IMR-90 (cell line): ENCODE data around the gene SCARF1. TPM values are rescaled to one million over a fixed set of nuclear protein-coding genes. Genes with fewer than 3 reads are reported as not detected.

Source experiments
- ATAC-seq: fragments of 200-7000 bp; cut with Tn5 transposase; 2 replicates; pipeline ENCODE4 v1.9.1; 2020; ENCODE audit warnings: low read depth, mild to moderate bottlenecking, moderate library complexity
- BruUV-seq: library from RNA; stranded (reverse); fragments of 400-500 nt; replicated peaks from 2 replicates; lab custom pipeline; 2021; lab: Mats Ljungman, UMichigan
- CTCF ChIA-PET: fragments of 300-600 bp; formaldehyde crosslinking; extraction: SDS; loops from one replicate; lab custom pipeline; 2021; ENCODE audit warnings: antibody characterized with exemption; lab: Yijun Ruan, JAX
- POLR2A ChIA-PET: fragments of 300-600 bp; sonication (Branson Sonifier 250); formaldehyde crosslinking; loops from one replicate; lab custom pipeline; 2022; ENCODE audit warnings: antibody characterized with exemption; ENCODE audit not compliant: unreplicated experiment; lab: Charles Lee
- DNase-seq: peaks from one replicate; pipeline ENCODE4 v3.0.0; 2013
- H2AFZ ChIP-seq: replicated peaks from 2 replicates; pipeline ENCODE3; 2013; ENCODE audit warnings: low read length, mild to moderate bottlenecking; ENCODE audit not compliant: poor library complexity
- H2AK5ac ChIP-seq: 2 replicates; pipeline ENCODE4 v1.6.1; 2013; ENCODE audit warnings: low read depth, low read length, inconsistent platforms
- H2AK9ac ChIP-seq: replicated peaks from 2 replicates; pipeline ENCODE3; 2013; ENCODE audit warnings: mild to moderate bottlenecking, low read depth, low read length, moderate library complexity; ENCODE audit not compliant: poor library complexity
- H2BK120ac ChIP-seq: 2 replicates; pipeline ENCODE4 v1.6.1; 2013; ENCODE audit warnings: low read depth, low read length, inconsistent platforms
- H2BK15ac ChIP-seq: 3 replicates; pipeline ENCODE4 v1.6.1; 2013; ENCODE audit warnings: low read depth, low read length, inconsistent platforms
- H2BK20ac ChIP-seq: 2 replicates; pipeline ENCODE4 v1.6.1; 2013; ENCODE audit warnings: low read depth, mild to moderate bottlenecking, inconsistent platforms, low read length, moderate library complexity
- H2BK5ac ChIP-seq: 2 replicates; pipeline ENCODE4 v1.6.1; 2013; ENCODE audit warnings: mild to moderate bottlenecking, low read depth, low read length, inconsistent platforms; ENCODE audit not compliant: poor library complexity, severe bottlenecking
- H3K14ac ChIP-seq: replicated peaks from 2 replicates; pipeline ENCODE4 v1.6.1; 2013; ENCODE audit warnings: low read depth, low read length, inconsistent platforms
- H3K18ac ChIP-seq: 2 replicates; pipeline ENCODE4 v1.6.1; 2013; ENCODE audit warnings: low read depth, low read length, control low read depth
- H3K23ac ChIP-seq: 2 replicates; pipeline ENCODE4 v1.6.1; 2013; ENCODE audit warnings: low read depth, low read length, inconsistent platforms
- H3K27ac ChIP-seq: 2 replicates; pipeline ENCODE4 v1.5.1; 2013; ENCODE audit warnings: mild to moderate bottlenecking, control low read depth, low read length; ENCODE audit not compliant: insufficient read depth
- H3K27me3 ChIP-seq: 2 replicates; pipeline ENCODE4 v1.6.1; 2013; ENCODE audit warnings: low read length; ENCODE audit not compliant: control insufficient read depth, insufficient read depth
- H3K36me3 ChIP-seq: 2 replicates; pipeline ENCODE4 v1.6.1; 2013; ENCODE audit warnings: low read length, mixed read lengths; ENCODE audit not compliant: control insufficient read depth, insufficient read depth
- H3K4ac ChIP-seq: 2 replicates; pipeline ENCODE4 v1.6.1; 2013; ENCODE audit warnings: low read depth, low read length, inconsistent platforms
- H3K4me1 ChIP-seq: 2 replicates; pipeline ENCODE4 v1.6.1; 2013; ENCODE audit warnings: low read length, mixed read lengths; ENCODE audit not compliant: control insufficient read depth, insufficient read depth
- H3K4me2 ChIP-seq: 2 replicates; pipeline ENCODE4 v1.6.1; 2013; ENCODE audit warnings: low read depth, mild to moderate bottlenecking, control low read depth, low read length, moderate library complexity
- H3K4me3 ChIP-seq: 2 replicates; pipeline ENCODE4 v1.5.1; 2013; ENCODE audit warnings: low read depth, mild to moderate bottlenecking, control low read depth, low read length, moderate library complexity; ENCODE audit not compliant: insufficient read depth
- H3K56ac ChIP-seq: 2 replicates; pipeline ENCODE4 v1.6.1; 2013; ENCODE audit warnings: low read length, inconsistent platforms; ENCODE audit not compliant: insufficient read depth; ENCODE audit errors: extremely low read depth
- H3K79me1 ChIP-seq, 2 experiments: 2 replicates each; pipeline ENCODE4 v1.6.1; 2013; ENCODE audit warnings: low read length in 2 of 2, inconsistent platforms in 1 of 2, low read depth in 1 of 2
- H3K9ac ChIP-seq: 2 replicates; pipeline ENCODE4 v1.6.1; 2013; ENCODE audit warnings: low read depth, low read length, control low read depth
- H3K9me1 ChIP-seq: 2 replicates; pipeline ENCODE4 v1.6.1; 2013; ENCODE audit warnings: low read length, inconsistent platforms; ENCODE audit not compliant: insufficient read depth
- H3K9me3 ChIP-seq: 2 replicates; pipeline ENCODE4 v1.6.1; 2013; ENCODE audit warnings: low read length; ENCODE audit not compliant: control insufficient read depth, insufficient read depth
- H4K20me1 ChIP-seq: 2 replicates; pipeline ENCODE4 v1.6.1; 2013; ENCODE audit warnings: low read length, inconsistent platforms; ENCODE audit not compliant: insufficient read depth
- H4K5ac ChIP-seq: 2 replicates; pipeline ENCODE4 v1.6.1; 2013; ENCODE audit warnings: mild to moderate bottlenecking, low read depth, low read length, control low read depth
- H4K8ac ChIP-seq, 2 experiments: 2 replicates each; pipeline ENCODE4 v1.6.1; 2013; ENCODE audit warnings: low read depth in 2 of 2, low read length in 2 of 2, control low read depth in 1 of 2, inconsistent platforms in 1 of 2
- H4K91ac ChIP-seq: 2 replicates; pipeline ENCODE4 v1.6.1; 2013; ENCODE audit warnings: low read depth, low read length, inconsistent platforms; ENCODE audit not compliant: insufficient read depth
- BHLHE40 ChIP-seq: fragments of 150-350 bp; IDR thresholded peaks from 2 replicates; pipeline ENCODE4 v1.6.1; 2016; ENCODE audit warnings: mild to moderate bottlenecking, low read depth, low read length
- CEBPB ChIP-seq: IDR thresholded peaks from 2 replicates; pipeline ENCODE4 v1.6.1; 2012; ENCODE audit warnings: low read depth, low read length, improper control_type of control experiment
- CHD1 ChIP-seq: IDR thresholded peaks from 2 replicates; pipeline ENCODE4 v1.6.1; 2012; ENCODE audit warnings: low read depth, low read length, improper control_type of control experiment
- CTCF ChIP-seq: conservative IDR thresholded peaks from 2 replicates; pipeline ENCODE4 v1.5.1; 2012; ENCODE audit warnings: mild to moderate bottlenecking, low read depth, low read length, improper control_type of control experiment
- ELK1 ChIP-seq: fragments of 150-350 bp; IDR thresholded peaks from 2 replicates; pipeline ENCODE4 v1.6.1; 2016; ENCODE audit warnings: low read depth, mild to moderate bottlenecking, low read length, moderate library complexity, borderline replicate concordance
- FOS ChIP-seq: fragments of 150-350 bp; IDR thresholded peaks from 2 replicates; pipeline ENCODE4 v1.6.1; 2016; ENCODE audit warnings: low read depth, low read length
- MAFK ChIP-seq: IDR thresholded peaks from 2 replicates; pipeline ENCODE4 v1.6.1; 2012; ENCODE audit warnings: low read depth, low read length, improper control_type of control experiment
- MAZ ChIP-seq: IDR thresholded peaks from 2 replicates; pipeline ENCODE4 v1.6.1; 2012; ENCODE audit warnings: low read depth, mild to moderate bottlenecking, low read length, improper control_type of control experiment, moderate library complexity, borderline replicate concordance
- MXI1 ChIP-seq: IDR thresholded peaks from 2 replicates; pipeline ENCODE4 v1.6.1; 2012; ENCODE audit warnings: low read depth, mild to moderate bottlenecking, low read length, moderate library complexity, borderline replicate concordance
- NFE2L2 ChIP-seq: fragments of 150-350 bp; IDR thresholded peaks from 2 replicates; pipeline ENCODE4 v1.6.1; 2016; ENCODE audit warnings: low read depth, mild to moderate bottlenecking, low read length
- POLR2A ChIP-seq: IDR thresholded peaks from 2 replicates; pipeline ENCODE4 v1.6.1; 2012; ENCODE audit warnings: mild to moderate bottlenecking, low read depth, low read length
- RAD21 ChIP-seq: IDR thresholded peaks from 2 replicates; pipeline ENCODE4 v1.6.1; 2012; ENCODE audit warnings: low read length, improper control_type of control experiment
- RCOR1 ChIP-seq: IDR thresholded peaks from 2 replicates; pipeline ENCODE4 v1.6.1; 2012; ENCODE audit warnings: mild to moderate bottlenecking, low read length, improper control_type of control experiment; ENCODE audit not compliant: insufficient replicate concordance
- RFX5 ChIP-seq: IDR thresholded peaks from 2 replicates; pipeline ENCODE4 v1.8.0; 2012; ENCODE audit warnings: low read depth, mild to moderate bottlenecking, low read length, moderate library complexity
- SMC3 ChIP-seq: fragments of 150-350 bp; IDR thresholded peaks from 2 replicates; pipeline ENCODE4 v1.6.1; 2016; ENCODE audit warnings: low read depth, mild to moderate bottlenecking, antibody characterized with exemption, low read length, moderate library complexity
- USF2 ChIP-seq: fragments of 150-350 bp; IDR thresholded peaks from 2 replicates; pipeline ENCODE4 v1.6.1; 2017; ENCODE audit warnings: mild to moderate bottlenecking, antibody characterized with exemption, low read length, low read depth
- WGBS, 2 experiments: methylation state at CpG; one replicate each; pipeline versions ENCODE4 v1.1.5 to v1.1.7; 2013; ENCODE audit warnings: missing lambda C conversion rate in 2 of 2; ENCODE audit not compliant: insufficient read length in 1 of 2; ENCODE audit errors: extremely low coverage in 2 of 2; 5-methylcytosine and 5-hydroxymethylcytosine counted together
- dilution Hi-C: fragments of 300-500 bp; cut with HindIII; formaldehyde crosslinking; loops from one replicate; pipeline ENCODE4 v1.14.3; 2018; ENCODE audit warnings: low sequenced_read_pairs; ENCODE audit not compliant: unreplicated experiment
- in situ Hi-C: fragments of 300-500 bp; cut with MboI; formaldehyde crosslinking; loops from 3 replicates; pipeline ENCODE4 v1.14.3; 2019; ENCODE audit warnings: low sequenced_read_pairs, inconsistent platforms, mixed read lengths
- intact Hi-C: fragments of 100-400 bp; cut with micrococcal nuclease; formaldehyde crosslinking; loops from 2 replicates; pipeline ENCODE4 v1.10.0; 2022
- polyA plus RNA-seq, 3 experiments: library from polyadenylated mRNA; depleted of rRNA; stranded (reverse); fragments of >200 nt; gene quantifications; 2 replicates each; pipeline ENCODE4 v1.2.3, GENCODE V29; 2012; ENCODE audit warnings: low replicate concordance in 1 of 3
- total RNA-seq: library from RNA; depleted of rRNA; stranded (reverse); fragments of >200 nt; gene quantifications from 2 replicates; pipeline ENCODE4 v1.2.3, GENCODE V29; 2012

SCARF1 gene
- total and polyA plus RNA-seq, 2 of the 4 experiments (the other 2 are of a cell fraction), result 0.18 to 0.43 TPM

GRCh38 chr17:1676401-1676800 lies 30.9 kb upstream of the SCARF1 start:
- CTCF ChIA-PET, result no interaction called here

More at GRCh38 chr17:1676401-1676800, 30.9 kb upstream of the SCARF1 start:
- Histone ChIP-seq H3K9me3 (no peaks in the 10 kb centered on the region), H4K20me1 (peaks cover 26% of the 10 kb centered on the region), H2BK15ac (no peak overlapping the region), H4K5ac (no peak overlapping the region), H2AFZ (no peak overlapping the region), H2AK9ac (no peak overlapping the region), H3K27ac (no peak overlapping the region), H4K91ac (no peak overlapping the region), H3K23ac (no peak overlapping the region), H3K27me3 (no peaks in the 10 kb centered on the region), H3K79me1 (peaks cover 55 to 62% of the 10 kb centered on the region in 2 experiments), H3K9ac (no peak overlapping the region), H3K36me3 (peaks cover 84% of the 10 kb centered on the region), H3K4me1 (no peaks in the 10 kb centered on the region), H4K8ac (no peak overlapping the region), H2BK120ac (no peak overlapping the region), H2BK5ac (no peak overlapping the region), H3K4me3 (no peak overlapping the region), H3K9me1 (no peaks in the 10 kb centered on the region; the same call in 1 of the 2 replicates), H3K14ac (no peak overlapping the region), H2AK5ac (no peak overlapping the region), H3K4me2 (no peak overlapping the region), H3K18ac (no peak overlapping the region), H2BK20ac (no peak overlapping the region), H3K4ac (no peak overlapping the region), H3K56ac (no peak overlapping the region)
- DNase-seq (no peak), ATAC-seq (no peak)
- dilution Hi-C loops, result no loop called here
- POLR2A ChIA-PET, result no interaction called here
- in situ Hi-C loops, result no loop called here
- TF ChIP-seq USF2 (no peak), MAFK (no peak), MAZ (no peak), CHD1 (no peak), BHLHE40 (no peak), CEBPB (no peak), NFE2L2 (no peak), FOS (no peak), RCOR1 (no peak), SMC3 (no peak), POLR2A (no peak), RFX5 (no peak), RAD21 (no peak), MXI1 (no peak), CTCF (no peak), ELK1 (no peak)
- intact Hi-C loops, result no loop called here
- WGBS, 2 experiments, result 99% methylated on average over 11 of the region's 13 CpGs; no CpG with 5 or more reads in 1 of the 2 experiments
- BruUV-seq, result no TSS peak
